Endodermal cell (in vitro differentiated cells): ENCODE measurements around the gene JAKMIP1. TPM values are rescaled to one million over a fixed set of nuclear protein-coding genes. Genes with fewer than 3 reads are reported as not detected.

Experiments
- DNase-seq: peaks from one replicate; pipeline ENCODE4 v3.0.0-alpha.2; 2017
- H3K27ac ChIP-seq: 2 replicates; pipeline ENCODE4 v1.5.1; 2013; ENCODE audit warnings: mild to moderate bottlenecking, low read depth, low read length, moderate library complexity
- H3K27me3 ChIP-seq: 2 replicates; pipeline ENCODE4 v1.6.1; 2013; ENCODE audit warnings: mild to moderate bottlenecking, low read length, moderate library complexity; ENCODE audit not compliant: insufficient read depth, control insufficient read depth, poor library complexity, severe bottlenecking
- H3K36me3 ChIP-seq: 2 replicates; pipeline ENCODE4 v1.7.0; 2013; ENCODE audit warnings: mild to moderate bottlenecking, low read length, moderate library complexity; ENCODE audit not compliant: control insufficient read depth, insufficient read depth
- H3K4me1 ChIP-seq: one replicate; pipeline ENCODE4 v1.7.0; 2013; ENCODE audit warnings: low read length; ENCODE audit not compliant: control insufficient read depth, insufficient read depth
- H3K4me3 ChIP-seq: 2 replicates; pipeline ENCODE4 v1.5.1; 2013; ENCODE audit warnings: mild to moderate bottlenecking, low read length, moderate library complexity
- H3K9ac ChIP-seq: 2 replicates; pipeline ENCODE4 v1.6.1; 2013; ENCODE audit warnings: mild to moderate bottlenecking, low read length, moderate library complexity; ENCODE audit not compliant: poor library complexity, severe bottlenecking; ENCODE audit errors: extremely low read depth
- H3K9me3 ChIP-seq: 2 replicates; pipeline ENCODE4 v1.6.1; 2013; ENCODE audit warnings: mild to moderate bottlenecking, low read length, moderate library complexity; ENCODE audit not compliant: control insufficient read depth
- H3K27ac Mint-ChIP-seq: 2 replicates; pipeline ENCODE4 v1.8.0; 2020; ENCODE audit warnings: mixed read lengths
- H3K27me3 Mint-ChIP-seq: 2 replicates; pipeline ENCODE4 v1.8.0; 2021; ENCODE audit warnings: mild to moderate bottlenecking, mixed read lengths; ENCODE audit not compliant: insufficient read depth
- H3K36me3 Mint-ChIP-seq: 2 replicates; pipeline ENCODE4 v1.8.0; 2020; ENCODE audit warnings: low read depth, mixed read lengths
- H3K4me1 Mint-ChIP-seq: 2 replicates; pipeline ENCODE4 v1.8.0; 2020; ENCODE audit warnings: mixed read lengths
- H3K4me3 Mint-ChIP-seq: 2 replicates; pipeline ENCODE4 v1.8.0; 2020; ENCODE audit warnings: mild to moderate bottlenecking, moderate library complexity, mixed read lengths
- H3K9me3 Mint-ChIP-seq: 2 replicates; pipeline ENCODE4 v1.8.0; 2020; ENCODE audit warnings: mild to moderate bottlenecking, mixed read lengths
- CTCF ChIP-seq: fragments of 200-600 bp; sonication (generic); conservative IDR thresholded peaks from 2 replicates; pipeline ENCODE4 v1.5.0; 2021; ENCODE audit warnings: antibody characterized with exemption, mild to moderate bottlenecking
- WGBS, 2 experiments: methylation state at CpG; one replicate each; pipeline versions ENCODE4 v1.1.5 to v1.1.7; 2013; ENCODE audit warnings: missing lambda C conversion rate in 2 of 2, mixed read lengths in 1 of 2; ENCODE audit not compliant: insufficient coverage in 1 of 2, insufficient read length in 1 of 2; 5-methylcytosine and 5-hydroxymethylcytosine counted together
- total RNA-seq, 2 donors: library from RNA; stranded (reverse); fragmentation: NEBNext Ultra II Directional in 1 of 2; extraction: Animal tissue kit (Norgen Biotek cat#: 25700) in 1 of 2; gene quantifications; 2 replicates in 1 of 2; 3 replicates in 1 of 2; pipeline ENCODE4 v1.2.1, GENCODE V29; 2021

JAKMIP1 gene
- total RNA-seq, 2 donors from 2014 or later: 10.4 to 11.2 TPM

GRCh38 chr4:5979981-5980380 lies 220.4 kb downstream of the JAKMIP1 start:
- Histone ChIP-seq H3K4me3 (no peak overlapping the region), H3K27me3 (no peaks in the 10 kb centered on the region), H3K27ac (no peak overlapping the region), H3K9me3 (peaks cover 18% of the 10 kb centered on the region), H3K36me3 (no peaks in the 10 kb centered on the region), H3K4me1 (no peaks in the 10 kb centered on the region), H3K9ac (no peak overlapping the region)
- DNase-seq: peak; percentile 94
- Mint-ChIP-seq H3K36me3 (no peaks in the 10 kb centered on the region), H3K4me3 (no peak overlapping the region), H3K27me3 (peaks cover 8% of the 10 kb centered on the region), H3K9me3 (peaks cover 19% of the 10 kb centered on the region), H3K27ac (no peak overlapping the region), H3K4me1 (no peaks in the 10 kb centered on the region)
- peak; percentile 90 for TF ChIP-seq CTCF
- 32 to 33% methylated on average over 10 to 11 of the region's 11 CpGs for WGBS, 2 experiments

GRCh38 chr4:5976921-5977320 lies 223.4 kb downstream of the JAKMIP1 start:
- Histone ChIP-seq H3K27ac (no peak overlapping the region), H3K9me3 (no peaks in the 10 kb centered on the region), H3K9ac (no peak overlapping the region), H3K27me3 (no peaks in the 10 kb centered on the region), H3K4me1 (no peaks in the 10 kb centered on the region), H3K36me3 (no peaks in the 10 kb centered on the region), H3K4me3 (no peak overlapping the region)
- Mint-ChIP-seq H3K4me3 (no peak overlapping the region), H3K4me1 (no peaks in the 10 kb centered on the region), H3K27ac (no peak overlapping the region), H3K27me3 (peaks cover 3% of the 10 kb centered on the region), H3K36me3 (no peaks in the 10 kb centered on the region), H3K9me3 (no peaks in the 10 kb centered on the region)
- 81 to 84% methylated on average over 7 to 9 of the region's 9 CpGs for WGBS, 2 experiments
- TF ChIP-seq CTCF: no peak
- peak; percentile 33 for DNase-seq

- TF ChIP-seq CTCF: no peak
Measured at GRCh38 chr4:5976431-5976830, 223.9 kb downstream of the JAKMIP1 start.

More at GRCh38 chr4:5976431-5976830, 223.9 kb downstream of the JAKMIP1 start:
- no peak overlapping the region for H3K27ac Mint-ChIP-seq
- no peak overlapping the region for H3K4me3 ChIP-seq
- H3K36me3 Mint-ChIP-seq: no peaks in the 10 kb centered on the region
- 91 to 92% methylated on average over 2 to 6 of the region's 6 CpGs for WGBS, 2 experiments
- H3K9ac ChIP-seq: no peak overlapping the region
- no peak overlapping the region for H3K27ac ChIP-seq
- H3K27me3 Mint-ChIP-seq: peaks cover 3% of the 10 kb centered on the region
- no peak overlapping the region for H3K4me3 Mint-ChIP-seq
- H3K36me3 ChIP-seq: no peaks in the 10 kb centered on the region
- no peaks in the 10 kb centered on the region for H3K9me3 Mint-ChIP-seq
- no peaks in the 10 kb centered on the region for H3K27me3 ChIP-seq
- no peaks in the 10 kb centered on the region for H3K4me1 Mint-ChIP-seq
- no peaks in the 10 kb centered on the region for H3K4me1 ChIP-seq
- DNase-seq: peak; percentile 65
- H3K9me3 ChIP-seq: no peaks in the 10 kb centered on the region

Other genes with a start within 250 kb of the JAKMIP1 start
- 1 to 10 TPM in 1 of 2 donors, under 1 TPM in 1; 0.84 to 1.6 TPM for gene C4orf50, start 182.1 kb downstream of the JAKMIP1 start, total RNA-seq
- gene WFS1, start 69.3 kb upstream of the JAKMIP1 start, total RNA-seq: 10 to 100 TPM; 25.3 to 26.1 TPM